CD4-positive, alpha-beta memory T cell (primary cell): ENCODE results near the gene SLC25A23. TPM values are rescaled to one million over a fixed set of nuclear protein-coding genes. Genes with fewer than 3 reads are reported as not detected.

ENCODE experiments used
- CTCF ChIA-PET: fragments of 350-600 bp; sonication (Branson Sonifier 250); formaldehyde crosslinking; loops from one replicate; lab custom pipeline; 2021; ENCODE audit warnings: inconsistent platforms; ENCODE audit not compliant: partially characterized antibody; lab: Charles Lee
- POLR2A ChIA-PET: fragments of 350-600 bp; sonication (Branson Sonifier 250); formaldehyde crosslinking; loops from one replicate; lab custom pipeline; 2021; ENCODE audit not compliant: partially characterized antibody; lab: Charles Lee
- DNase-seq, 5 donors: peaks; one replicate each; pipeline versions ENCODE4 v3.0.0 to v3.0.0-alpha.2; 2020 to 2022; ENCODE audit warnings: mixed read lengths in 1 of 5
- H3K27ac ChIP-seq: one replicate; pipeline ENCODE4 v1.7.0; 2013; ENCODE audit warnings: low read depth, low read length
- H3K27me3 ChIP-seq: 2 replicates; pipeline ENCODE4 v1.7.0; 2013; ENCODE audit warnings: mild to moderate bottlenecking, low read length, moderate library complexity; ENCODE audit not compliant: insufficient read depth
- H3K36me3 ChIP-seq: 2 replicates; pipeline ENCODE4 v1.7.0; 2013; ENCODE audit warnings: mild to moderate bottlenecking, low read length, moderate library complexity; ENCODE audit not compliant: insufficient read depth
- H3K4me1 ChIP-seq: 2 replicates; pipeline ENCODE4 v1.7.0; 2013; ENCODE audit warnings: mild to moderate bottlenecking, low read length, moderate library complexity; ENCODE audit not compliant: insufficient read depth
- H3K4me3 ChIP-seq, 2 donors: one replicate each; pipeline ENCODE4 v1.7.0; 2013; ENCODE audit warnings: low read length in 2 of 2, mild to moderate bottlenecking in 1 of 2
- H3K9me3 ChIP-seq, 2 donors: one replicate each; pipeline ENCODE4 v1.7.0; 2013; ENCODE audit warnings: low read length in 2 of 2, control low read depth in 1 of 2; ENCODE audit not compliant: control insufficient read depth in 1 of 2
- H3K27ac Mint-ChIP-seq, 7 donors: one replicate each; pipeline ENCODE4 v1.8.0; 2020 to 2021; ENCODE audit warnings: mixed read lengths in 7 of 7, mild to moderate bottlenecking in 6 of 7, inconsistent platforms in 3 of 7, moderate library complexity in 3 of 7
- H3K27me3 Mint-ChIP-seq, 2 donors: one replicate each; pipeline ENCODE4 v1.8.0; 2020 to 2021; ENCODE audit warnings: mixed read lengths in 2 of 2
- H3K36me3 Mint-ChIP-seq, 2 donors: one replicate each; pipeline ENCODE4 v1.8.0; 2020 to 2021; ENCODE audit warnings: mixed read lengths in 2 of 2, inconsistent platforms in 1 of 2, mild to moderate bottlenecking in 1 of 2
- H3K4me1 Mint-ChIP-seq, 4 donors: one replicate each; pipeline ENCODE4 v1.8.0; 2020 to 2021; ENCODE audit warnings: mixed read lengths in 4 of 4, mild to moderate bottlenecking in 1 of 4
- H3K4me3 Mint-ChIP-seq, 8 donors: one replicate each; pipeline ENCODE4 v1.8.0; 2020 to 2021; ENCODE audit warnings: mixed read lengths in 8 of 8, mild to moderate bottlenecking in 7 of 8, moderate library complexity in 6 of 8, inconsistent platforms in 3 of 8
- H3K9me3 Mint-ChIP-seq, 8 donors: one replicate each; pipeline ENCODE4 v1.8.0; 2020 to 2021; ENCODE audit warnings: mixed read lengths in 8 of 8, mild to moderate bottlenecking in 5 of 8, inconsistent platforms in 3 of 8, moderate library complexity in 1 of 8
- intact Hi-C: fragments of 100-400 bp; cut with micrococcal nuclease; formaldehyde crosslinking; loops from one replicate; pipeline ENCODE4 v1.15.1; 2023
- polyA plus RNA-seq, 2 donors: library from polyadenylated mRNA; unstranded; fragments of 300-500 nt; fragmentation: Illumina TruSeq; gene quantifications; one replicate each; pipeline ENCODE4 v1.2.3, GENCODE V29; 2021
- total RNA-seq, 2 experiments: library from RNA; stranded (reverse); gene quantifications; one replicate each; pipeline ENCODE4 v1.2.3, GENCODE V29; 2021

SLC25A23 gene
- total and polyA plus RNA-seq, 4 experiments from 2014 or later, result 8.2 to 25.5 (median 24.6) TPM

DNA sequence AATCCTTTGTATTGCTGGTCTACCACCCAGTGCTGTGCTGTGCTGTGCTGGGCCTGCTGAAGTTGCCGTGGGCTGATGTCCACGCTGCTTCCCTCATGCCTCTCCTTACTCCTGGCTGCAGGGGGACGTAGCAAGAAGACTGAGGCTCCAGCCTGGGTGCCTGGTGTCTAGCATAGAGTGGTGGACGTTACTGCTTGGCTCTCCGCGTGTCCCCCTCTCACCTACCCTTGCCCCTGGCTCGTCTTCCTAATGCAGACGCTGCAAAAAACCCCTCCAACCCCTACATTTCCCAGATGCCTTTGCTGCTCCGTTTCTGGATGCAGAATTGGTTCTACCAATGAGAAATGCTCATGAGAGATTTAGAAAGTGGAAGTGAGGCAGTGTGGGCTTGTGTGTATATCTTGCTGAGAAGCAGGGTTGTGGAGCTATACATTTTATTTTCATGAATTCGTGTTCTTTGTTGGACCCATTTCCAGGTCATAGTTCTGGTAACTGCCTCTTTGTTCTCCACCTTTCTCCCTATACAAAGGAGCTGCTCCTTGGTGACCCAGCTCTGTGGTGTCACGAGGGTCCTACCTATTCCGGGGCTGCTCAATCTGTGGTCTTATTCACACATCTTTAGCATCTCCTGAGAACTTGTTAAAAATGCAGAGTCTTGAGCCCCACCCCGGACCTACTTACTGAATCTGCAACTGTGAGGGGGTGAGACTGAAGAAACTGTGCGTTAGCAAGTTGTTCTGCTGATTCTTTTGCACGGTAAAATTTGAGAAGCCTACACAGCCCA, 29.9 kb upstream of the SLC25A23 start:
- Mint-ChIP-seq H3K27me3 (no peaks in the 10 kb centered on the region), H3K36me3 (peaks cover 0 to 3% of the 10 kb centered on the region in 2 donors), H3K9me3 (peaks cover 0 to 9% (median 3%) of the 10 kb centered on the region in 8 donors), H3K27ac (peak overlapping the region; percentile 39 to 80 (median 74)), H3K4me3 (peak overlapping the region; percentile 77 to 88 (median 82)), H3K4me1 (peaks cover 10 to 21% (median 12%) of the 10 kb centered on the region in 4 donors)
- H3K36me3 ChIP-seq, result no peaks in the 10 kb centered on the region
- DNase-seq, result peak in 1 of 5 donors; percentile 10
- peak overlapping the region; percentile 41 for H3K27ac ChIP-seq
- intact Hi-C loops, result no loop called here
- ChIA-PET POLR2A (interaction anchor here (1.5 kb wide), 1 partner anchor 8 kb away, joined by 11 read pairs; the partner anchor contains the start of gene DENND1C), CTCF (no interaction called here)
- H3K9me3 ChIP-seq, result no peaks in the 10 kb centered on the region
- peaks cover 13% of the 10 kb centered on the region for H3K4me1 ChIP-seq
- H3K4me3 ChIP-seq, result peak overlapping the region; percentile 34 to 43
- H3K27me3 ChIP-seq, result no peaks in the 10 kb centered on the region

DNA sequence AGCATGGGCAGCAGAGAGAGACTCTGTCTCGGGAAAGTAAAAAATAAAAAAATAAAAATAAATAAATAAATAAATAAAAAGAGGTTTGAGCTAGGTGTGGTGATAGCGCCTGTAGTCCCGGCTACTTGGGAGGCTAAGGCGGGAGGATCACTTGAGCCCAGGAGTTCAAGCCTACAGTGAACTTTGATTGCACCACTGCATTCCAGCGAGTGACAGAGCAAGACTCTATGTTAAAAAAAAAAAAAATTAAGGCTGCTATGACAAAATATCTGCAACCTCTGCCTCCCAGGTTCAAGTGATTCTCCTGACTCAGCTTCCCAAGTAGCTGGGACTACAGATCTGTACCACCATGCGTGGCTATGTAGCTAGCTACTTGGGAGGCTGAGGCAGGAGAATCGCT, 25.2 kb upstream of the SLC25A23 start:
- Mint-ChIP-seq H3K36me3 (peaks cover 3 to 15% of the 10 kb centered on the region in 2 donors), H3K27ac (no peak overlapping the region), H3K9me3 (no peaks in the 10 kb centered on the region), H3K27me3 (no peaks in the 10 kb centered on the region), H3K4me1 (peaks cover 25 to 46% (median 30%) of the 10 kb centered on the region in 4 donors), H3K4me3 (no peak overlapping the region)
- no peak overlapping the region for H3K4me3 ChIP-seq
- H3K9me3 ChIP-seq, result no peaks in the 10 kb centered on the region
- POLR2A ChIA-PET, result interaction anchor here (1.9 kb wide), 1 partner anchor 60 kb away, joined by 4 read pairs; the partner anchor contains the start of gene KHSRP
- no peaks in the 10 kb centered on the region for H3K36me3 ChIP-seq
- CTCF ChIA-PET, result interaction anchor here (0.6 kb wide), 1 partner anchor 419 kb away, joined by 5 read pairs; no protein-coding TSS in a partner anchor
- H3K27ac ChIP-seq, result no peak overlapping the region
- DNase-seq, result no peak
- no peaks in the 10 kb centered on the region for H3K27me3 ChIP-seq
- intact Hi-C loops, result no loop called here
- peaks cover 39% of the 10 kb centered on the region for H3K4me1 ChIP-seq

DNA sequence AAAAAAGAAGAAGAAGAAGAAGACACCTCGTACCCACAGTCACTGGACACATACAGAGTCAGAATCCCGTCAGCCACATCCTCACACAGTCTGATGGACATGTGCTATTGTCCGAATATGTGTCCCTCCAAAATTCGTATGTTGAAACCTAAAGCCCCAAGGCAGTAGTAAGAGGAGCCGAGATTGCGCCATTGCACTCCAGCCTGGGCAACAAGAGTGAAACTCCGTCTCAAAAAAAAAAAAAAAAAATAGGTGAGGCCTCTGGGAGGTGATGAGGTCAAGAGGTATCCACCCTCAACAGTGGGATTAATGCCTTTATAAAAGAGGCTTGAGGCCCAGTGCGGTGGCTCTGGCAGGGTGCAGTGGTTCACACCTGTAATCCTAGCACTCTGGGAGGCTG, 24.6 kb upstream of the SLC25A23 start:
- H3K27ac Mint-ChIP-seq, result peak overlapping the region in 3 of 7 donors; percentile 52 to 93 (median 59)

GRCh38 chr19:6483235-6483634, 23.6 kb upstream of the SLC25A23 start:
- Mint-ChIP-seq H3K4me1 (peaks cover 19 to 46% (median 27%) of the 10 kb centered on the region in 4 donors), H3K9me3 (no peaks in the 10 kb centered on the region), H3K4me3 (peak overlapping the region in 6 of 8 donors; percentile 16 to 53 (median 26)), H3K36me3 (peaks cover 3 to 15% of the 10 kb centered on the region in 2 donors), H3K27me3 (no peaks in the 10 kb centered on the region), H3K27ac (peak overlapping the region; percentile 63 to 99 (median 93))
- Histone ChIP-seq H3K4me3 (no peak overlapping the region), H3K4me1 (peaks cover 46% of the 10 kb centered on the region), H3K27ac (no peak overlapping the region), H3K9me3 (no peaks in the 10 kb centered on the region), H3K27me3 (no peaks in the 10 kb centered on the region), H3K36me3 (peaks cover 4% of the 10 kb centered on the region)
- ChIA-PET POLR2A (interaction anchor here (0.9 kb wide), 1 partner anchor 16 kb away, joined by 3 read pairs; no protein-coding TSS in a partner anchor), CTCF (interaction anchor here (1.8 kb wide), 1 partner anchor 16 kb away, joined by 6 read pairs; no protein-coding TSS in a partner anchor)
- no peak for DNase-seq
- intact Hi-C loops, result no loop called here

More for the DNA sequence above, 24.6 kb upstream of the SLC25A23 start:
- POLR2A ChIA-PET, result no interaction called here
- Histone ChIP-seq H3K36me3 (no peaks in the 10 kb centered on the region), H3K27me3 (no peaks in the 10 kb centered on the region), H3K9me3 (no peaks in the 10 kb centered on the region), H3K4me3 (no peak overlapping the region), H3K4me1 (peaks cover 39% of the 10 kb centered on the region), H3K27ac (no peak overlapping the region)
- Mint-ChIP-seq H3K4me3 (no peak overlapping the region), H3K27me3 (no peaks in the 10 kb centered on the region), H3K9me3 (no peaks in the 10 kb centered on the region), H3K36me3 (peaks cover 3 to 15% of the 10 kb centered on the region in 2 donors), H3K4me1 (peaks cover 21 to 46% (median 28%) of the 10 kb centered on the region in 4 donors)
- DNase-seq, result no peak
- intact Hi-C loops, result no loop called here
- CTCF ChIA-PET, result interaction anchor here (0.6 kb wide), 1 partner anchor 420 kb away, joined by 5 read pairs; no protein-coding TSS in a partner anchor

GRCh38 chr19:6482343-6482686, 22.7 kb upstream of the SLC25A23 start:
- peak overlapping the region; percentile 93 to 99 (median 98) for H3K27ac Mint-ChIP-seq
- CTCF ChIA-PET, result interaction anchor here (1.2 to 1.8 kb wide), 2 partner anchors 17 to 35 kb away, joined by 4 to 6 read pairs; no protein-coding TSS in a partner anchor
- DNase-seq, result no peak
- intact Hi-C loops, result no loop called here
- no peaks in the 10 kb centered on the region for H3K27me3 ChIP-seq
- H3K4me1 Mint-ChIP-seq, result peaks cover 19 to 46% (median 27%) of the 10 kb centered on the region in 4 donors
- no peaks in the 10 kb centered on the region for H3K27me3 Mint-ChIP-seq
- no peaks in the 10 kb centered on the region for H3K9me3 ChIP-seq
- H3K4me1 ChIP-seq, result peaks cover 46% of the 10 kb centered on the region
- peak overlapping the region; percentile 93 for H3K27ac ChIP-seq
- peaks cover 3 to 15% of the 10 kb centered on the region in 2 donors for H3K36me3 Mint-ChIP-seq
- POLR2A ChIA-PET, result interaction anchor here (1.5 to 3.0 kb wide), 9 partner anchors 7 to 89 kb away, joined by 5 to 35 read pairs (median 11); partner anchors contain the start of genes CRB3, KHSRP and SLC25A23
- peaks cover 4% of the 10 kb centered on the region for H3K36me3 ChIP-seq
- H3K9me3 Mint-ChIP-seq, result no peaks in the 10 kb centered on the region
- H3K4me3 Mint-ChIP-seq, result peak overlapping the region; percentile 94 to 100 (median 96)
- peak overlapping the region in 1 of 2 donors; percentile 91 for H3K4me3 ChIP-seq

DNA sequence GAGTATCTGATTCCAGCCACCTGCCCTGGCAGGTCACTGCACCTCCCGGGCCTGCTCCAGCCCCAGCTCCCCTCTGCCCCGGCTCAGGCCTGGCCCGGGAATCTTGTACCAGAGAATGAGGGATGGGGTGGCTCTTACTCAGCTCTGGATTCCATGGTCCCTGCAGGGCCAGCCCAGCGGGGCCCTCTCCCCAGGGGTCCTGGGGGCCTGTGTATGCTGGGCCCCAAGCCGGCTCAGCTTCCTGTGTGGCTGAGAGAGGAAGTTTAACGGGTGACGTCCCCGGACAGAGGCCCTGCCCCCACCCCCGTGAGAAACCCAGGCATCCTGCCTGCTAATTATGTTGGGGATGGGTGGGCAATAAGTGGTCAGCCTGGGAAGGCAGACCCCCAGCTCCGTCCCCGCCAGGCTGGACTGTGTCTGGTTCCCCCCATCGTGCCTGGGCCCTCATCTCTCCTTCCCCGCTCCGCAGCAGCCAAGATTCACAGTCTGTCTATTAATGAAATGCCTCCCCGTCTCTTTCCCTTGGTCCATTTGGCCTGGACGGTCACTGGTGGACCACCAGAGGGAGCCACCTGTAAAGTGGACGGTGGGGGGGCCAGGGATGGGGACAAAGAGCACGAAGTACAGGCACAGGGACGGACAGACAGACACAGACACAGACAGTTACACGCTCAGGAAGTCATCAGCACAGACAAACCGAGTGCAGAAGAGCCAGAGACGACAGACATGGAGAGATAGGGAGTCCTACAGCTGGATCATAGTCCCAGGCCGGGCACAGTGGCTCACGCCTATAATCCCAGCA, 22.1 kb upstream of the SLC25A23 start, which contains the start of gene DENND1C:
Gene DENND1C, minus strand, starts transcription at position 247 of the 802 bp plus-strand sequence. Its CDS starts 92 bp downstream, at position 155.
- Histone ChIP-seq H3K27me3 (no peaks in the 10 kb centered on the region), H3K27ac (peak within 1 kb of the TSS; percentile 93), H3K36me3 (peaks cover 10% of the 10 kb centered on the region), H3K9me3 (no peaks in the 10 kb centered on the region), H3K4me3 (peak within 1 kb of the TSS; percentile 91 to 97), H3K4me1 (peaks cover 46% of the 10 kb centered on the region)
- peaks cover 19 to 46% (median 27%) of the 10 kb centered on the region in 4 donors for H3K4me1 Mint-ChIP-seq
- ChIA-PET CTCF (interaction anchor here (0.7 to 1.8 kb wide), 7 partner anchors 16 to 263 kb away, joined by 3 to 6 read pairs (median 4); partner anchors contain the start of gene SLC25A23), POLR2A (interaction anchor here (0.9 to 3.0 kb wide), 17 partner anchors 8 to 291 kb away, joined by 3 to 35 read pairs (median 8); partner anchors contain the start of genes ALKBH7, CLPP, CRB3 and GPR108)
- H3K27me3 Mint-ChIP-seq, result no peaks in the 10 kb centered on the region
- peak within 1 kb of the TSS; percentile 94 to 100 (median 96) for H3K4me3 Mint-ChIP-seq
- DNase-seq, result peak; percentile 58 to 66 (median 64)
- H3K9me3 Mint-ChIP-seq, result no peaks in the 10 kb centered on the region
- peaks cover 3 to 15% of the 10 kb centered on the region in 2 donors for H3K36me3 Mint-ChIP-seq
- peak within 1 kb of the TSS; percentile 93 to 99 (median 98) for H3K27ac Mint-ChIP-seq
- intact Hi-C loops, result loop anchor here (1.0 kb wide), 1 partner anchor 21 kb away; no protein-coding TSS in a partner anchor
